Endothelial cell of umbilical vein (primary cell): ENCODE data around the gene RPL36A. TPM values are rescaled to one million over a fixed set of nuclear protein-coding genes. Genes with fewer than 3 reads are reported as not detected.

ENCODE experiments used
- BruUV-seq: library from RNA; stranded (reverse); fragments of 400-500 nt; replicated peaks from 2 replicates; lab custom pipeline; 2021; lab: Mats Ljungman, UMichigan
- CTCF ChIA-PET: fragments of 300-600, 350-600 bp; sonication (Branson Sonifier 250); formaldehyde crosslinking; loops from one replicate; lab custom pipeline; 2021; ENCODE audit warnings: antibody characterized with exemption, inconsistent platforms; lab: Charles Lee
- POLR2A ChIA-PET: fragments of 300-600, 350-600 bp; sonication (Branson Sonifier 250); formaldehyde crosslinking; loops from one replicate; lab custom pipeline; 2021; ENCODE audit warnings: antibody characterized with exemption, inconsistent platforms; lab: Charles Lee
- DNase-seq: peaks from one replicate; pipeline ENCODE4 v3.0.0-alpha.2; 2011; ENCODE audit warnings: low read depth, low spot score
- FAIRE-seq: peaks from 2 replicates; lab custom pipeline; 2011; peaks lifted over from hg19 to GRCh38; lab: Jason Lieb, UNC
- H2AFZ ChIP-seq: 2 replicates; pipeline ENCODE4 v1.6.0; 2012; ENCODE audit warnings: low read depth, low read length, control low read depth, inconsistent platforms
- H3K27ac ChIP-seq: 2 replicates; pipeline ENCODE4 v1.5.1; 2011; ENCODE audit warnings: low read depth, mild to moderate bottlenecking, control low read depth, low read length, moderate library complexity; ENCODE audit not compliant: insufficient read depth
- H3K27me3 ChIP-seq, 2 experiments: 2 replicates each; pipeline versions ENCODE4 v1.6.0 to v1.6.1; 2011; ENCODE audit warnings: low read length in 2 of 2, mixed read lengths in 1 of 2; ENCODE audit not compliant: control insufficient read depth in 2 of 2, insufficient read depth in 2 of 2
- H3K36me3 ChIP-seq, 2 experiments: 2 replicates in 1 of 2; 3 replicates in 1 of 2; pipeline ENCODE4 v1.5.1; 2011; ENCODE audit warnings: low read length in 2 of 2, mild to moderate bottlenecking in 1 of 2, moderate library complexity in 1 of 2; ENCODE audit not compliant: control insufficient read depth in 2 of 2, insufficient read depth in 2 of 2; ENCODE audit errors: extremely low read depth in 1 of 2
- H3K4me1 ChIP-seq: 3 replicates; pipeline ENCODE4 v1.5.1; 2011; ENCODE audit warnings: mild to moderate bottlenecking, low read length; ENCODE audit not compliant: control insufficient read depth, insufficient read depth; ENCODE audit errors: extremely low read depth
- H3K4me2 ChIP-seq: 2 replicates; pipeline ENCODE4 v1.6.1; 2011; ENCODE audit warnings: low read length, control low read depth, mixed read lengths; ENCODE audit not compliant: insufficient read depth
- H3K4me3 ChIP-seq, 3 experiments: fragments of 200-600 bp in 1 of 3; sonication (generic), shearing (Covaris generic) in 1 of 3; replicated peaks in 1 of 3; 2 replicates each; pipeline ENCODE4 v1.5.1; 2011 to 2016; ENCODE audit warnings: control low read depth in 3 of 3, low read length in 3 of 3, mild to moderate bottlenecking in 2 of 3, inconsistent platforms in 1 of 3, low read depth in 1 of 3, moderate library complexity in 1 of 3; ENCODE audit not compliant: insufficient read depth in 1 of 3
- H3K79me2 ChIP-seq: 2 replicates; pipeline ENCODE4 v1.6.0; 2012; ENCODE audit warnings: low read length, inconsistent platforms; ENCODE audit not compliant: control insufficient read depth, insufficient read depth
- H3K9ac ChIP-seq: replicated peaks from 2 replicates; pipeline ENCODE3; 2011; ENCODE audit warnings: low read length, control low read depth; ENCODE audit not compliant: insufficient read depth; ENCODE audit errors: extremely low read depth
- H3K9me1 ChIP-seq: replicated peaks from 3 replicates; pipeline ENCODE4 v1.6.0; 2011; ENCODE audit warnings: mild to moderate bottlenecking, low read length; ENCODE audit not compliant: control insufficient read depth, insufficient read depth; ENCODE audit errors: extremely low read depth
- H3K9me3 ChIP-seq: replicated peaks from 2 replicates; pipeline ENCODE4 v1.5.1; 2012; ENCODE audit warnings: low read length, inconsistent platforms; ENCODE audit not compliant: control insufficient read depth, insufficient read depth
- H4K20me1 ChIP-seq: replicated peaks from 2 replicates; pipeline ENCODE3; 2011; ENCODE audit warnings: mild to moderate bottlenecking, low read length; ENCODE audit not compliant: control insufficient read depth, insufficient read depth; ENCODE audit errors: extremely low read depth
- EZH2 ChIP-seq: IDR thresholded peaks from 2 replicates; pipeline ENCODE4 v1.6.1; 2012; ENCODE audit warnings: borderline replicate concordance, low read depth, mild to moderate bottlenecking, moderate library complexity, low read length, inconsistent platforms; ENCODE audit not compliant: severe bottlenecking
- FOS ChIP-seq: IDR thresholded peaks from 2 replicates; pipeline ENCODE4 v1.6.1; 2011; ENCODE audit warnings: mild to moderate bottlenecking, low read length, moderate library complexity, borderline replicate concordance; ENCODE audit not compliant: insufficient read depth
- GATA2 ChIP-seq: IDR thresholded peaks from 2 replicates; pipeline ENCODE4 v1.7.0; 2011; ENCODE audit warnings: low read depth, mild to moderate bottlenecking, moderate library complexity, mixed read lengths, low read length; ENCODE audit not compliant: insufficient read length, insufficient read depth
- JUN ChIP-seq: IDR thresholded peaks from 2 replicates; pipeline ENCODE4 v1.6.1; 2011; ENCODE audit warnings: borderline replicate concordance, low read depth; ENCODE audit not compliant: insufficient read length, insufficient read depth
- MYC ChIP-seq: IDR thresholded peaks from one replicate; pipeline ENCODE4 v1.6.1; 2011; ENCODE audit warnings: mild to moderate bottlenecking, low read depth, low read length
- POLR2A ChIP-seq: IDR thresholded peaks from 2 replicates; pipeline ENCODE4 v1.6.1; 2012; ENCODE audit warnings: low read depth, mild to moderate bottlenecking, control low read depth, low read length
- POLR2AphosphoS5 ChIP-seq: IDR thresholded peaks from 2 replicates; pipeline ENCODE4 v1.6.1; 2012; ENCODE audit warnings: low read depth, mild to moderate bottlenecking, control low read depth, low read length, moderate library complexity; ENCODE audit not compliant: insufficient read depth
- dilution Hi-C: fragments of 300-500 bp; cut with MboI; formaldehyde crosslinking; loops from one replicate; pipeline ENCODE4 v1.15.0; 2019; ENCODE audit warnings: low sequenced_read_pairs; ENCODE audit not compliant: extremely low pct_ligation_motif_present
- intact Hi-C: fragments of 100-400 bp; cut with micrococcal nuclease; formaldehyde crosslinking; loops from one replicate; pipeline ENCODE4 v1.10.0; 2022
- polyA plus RNA-seq, 4 experiments: library from polyadenylated mRNA; depleted of rRNA in 3 of 4; stranded (reverse) in 3 of 4; unstranded in 1 of 4; fragments of >200 nt; gene quantifications; 2 replicates each; pipeline versions ENCODE4 v1.2.1 to v1.2.3, GENCODE V29; 2011 to 2012; ENCODE audit warnings: missing spikeins in 1 of 4
- total RNA-seq: library from RNA; stranded (reverse); gene quantifications from 2 replicates; pipeline ENCODE4 v1.2.3, GENCODE V29; 2021
- TF ChIP-seq, protein P1 (sequence below), 2 donors: IDR thresholded peaks; 1 replicate in 1 of 2; 2 replicates in 1 of 2; pipeline ENCODE4 v1.5.1; 2011; ENCODE audit warnings: low read length in 2 of 2, mild to moderate bottlenecking in 2 of 2, moderate library complexity in 2 of 2, control low read depth in 1 of 2, inconsistent platforms in 1 of 2, low read depth in 1 of 2; ENCODE audit not compliant: insufficient read depth in 1 of 2; ENCODE audit errors: extremely low read depth in 1 of 2
- TF ChIP-seq, protein P2 (sequence below): IDR thresholded peaks from 2 replicates; pipeline ENCODE4 v1.6.1; 2011; ENCODE audit not compliant: insufficient read depth, insufficient read length

RPL36A gene
- total and polyA plus RNA-seq, 2 donors (not counting 3 experiments of a cell fraction or from before 2014, with no cell fraction given): 284 to 1,196 TPM

DNA sequence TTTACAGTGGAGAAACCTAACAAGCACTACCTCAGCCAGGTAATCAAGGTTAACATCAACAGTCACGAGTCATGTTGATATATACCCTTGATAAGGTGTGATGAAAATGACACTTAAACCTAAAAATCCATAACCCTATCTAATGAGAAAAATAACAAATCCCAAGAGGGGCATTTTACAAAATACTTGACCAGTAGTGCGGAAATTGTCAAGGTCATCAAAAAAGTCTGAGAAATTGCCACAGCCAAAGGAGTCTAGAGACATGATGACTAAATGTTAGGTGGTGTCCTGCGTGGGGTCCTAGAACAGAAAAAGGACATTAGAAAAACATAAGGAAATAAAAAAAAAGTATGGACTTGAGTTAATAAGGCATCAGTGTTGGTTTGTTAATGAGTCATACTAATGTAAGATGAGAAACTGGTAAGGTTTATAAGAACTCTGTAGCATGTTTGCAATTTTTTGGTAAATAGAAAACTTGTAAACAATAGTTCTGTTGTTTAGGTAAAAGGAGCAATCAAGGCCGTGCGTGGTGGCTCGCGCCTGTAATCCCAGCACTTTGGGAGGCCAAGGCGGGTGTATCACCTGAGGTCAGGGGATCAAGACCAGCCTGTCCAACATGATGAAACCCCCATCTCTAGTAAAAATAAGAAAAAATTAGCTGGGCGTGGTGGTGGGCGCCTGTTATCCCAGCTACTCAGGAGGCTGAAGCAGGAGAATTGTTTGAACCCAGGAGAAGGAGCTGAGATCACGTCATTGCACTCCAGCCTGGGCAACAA, 2.9 kb downstream of the RPL36A start:
- POLR2A ChIA-PET: no interaction called here
- no TSS peak for BruUV-seq
- dilution Hi-C loops: no loop called here

DNA sequence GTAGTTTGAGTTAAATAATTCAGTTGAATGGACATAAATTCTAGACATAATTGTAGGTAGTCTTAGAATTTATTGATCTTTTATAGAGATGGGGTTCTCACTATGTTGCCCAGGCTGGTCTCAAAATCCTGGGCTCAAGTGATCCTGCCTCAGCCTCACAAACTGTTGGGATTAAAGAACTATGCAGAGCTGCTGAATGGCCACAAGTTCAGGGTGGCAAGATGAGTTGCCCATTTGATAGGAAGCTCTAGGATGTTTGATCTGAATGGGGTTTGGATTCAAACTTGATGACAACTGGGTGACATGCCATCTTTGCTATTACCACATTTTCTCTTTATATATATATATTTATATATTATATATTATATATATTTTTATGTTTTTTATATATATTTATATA, 3.6 kb downstream of the RPL36A start:
- Histone ChIP-seq H3K4me2 (no peak overlapping the region), H3K9me3 (no peaks in the 10 kb centered on the region), H2AFZ (no peak overlapping the region), H3K9me1 (no peaks in the 10 kb centered on the region), H3K27me3 (no peaks in the 10 kb centered on the region), H3K4me1 (peaks cover 19% of the 10 kb centered on the region), H4K20me1 (no peaks in the 10 kb centered on the region), H3K9ac (no peak overlapping the region), H3K79me2 (peaks cover 29% of the 10 kb centered on the region), H3K36me3 (no peaks in the 10 kb centered on the region), H3K27ac (no peak overlapping the region), H3K4me3 (no peak overlapping the region)
- POLR2A ChIA-PET: no interaction called here
- no peak for DNase-seq
- BruUV-seq: no TSS peak
- FAIRE-seq: no peak
- CTCF ChIA-PET: no interaction called here
- TF ChIP-seq POLR2A: no peak
- TF ChIP-seq FOS: no peak
- TF ChIP-seq, protein P1, sequence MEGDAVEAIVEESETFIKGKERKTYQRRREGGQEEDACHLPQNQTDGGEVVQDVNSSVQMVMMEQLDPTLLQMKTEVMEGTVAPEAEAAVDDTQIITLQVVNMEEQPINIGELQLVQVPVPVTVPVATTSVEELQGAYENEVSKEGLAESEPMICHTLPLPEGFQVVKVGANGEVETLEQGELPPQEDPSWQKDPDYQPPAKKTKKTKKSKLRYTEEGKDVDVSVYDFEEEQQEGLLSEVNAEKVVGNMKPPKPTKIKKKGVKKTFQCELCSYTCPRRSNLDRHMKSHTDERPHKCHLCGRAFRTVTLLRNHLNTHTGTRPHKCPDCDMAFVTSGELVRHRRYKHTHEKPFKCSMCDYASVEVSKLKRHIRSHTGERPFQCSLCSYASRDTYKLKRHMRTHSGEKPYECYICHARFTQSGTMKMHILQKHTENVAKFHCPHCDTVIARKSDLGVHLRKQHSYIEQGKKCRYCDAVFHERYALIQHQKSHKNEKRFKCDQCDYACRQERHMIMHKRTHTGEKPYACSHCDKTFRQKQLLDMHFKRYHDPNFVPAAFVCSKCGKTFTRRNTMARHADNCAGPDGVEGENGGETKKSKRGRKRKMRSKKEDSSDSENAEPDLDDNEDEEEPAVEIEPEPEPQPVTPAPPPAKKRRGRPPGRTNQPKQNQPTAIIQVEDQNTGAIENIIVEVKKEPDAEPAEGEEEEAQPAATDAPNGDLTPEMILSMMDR (IDR thresholded peaks at IDR 0.05; ENCODE audit: extremely low read depth in 1 of 2, insufficient read depth in 1 of 2, low read depth in 1 of 2, low read length in 2 of 2): no peak
- TF ChIP-seq MYC: no peak
- TF ChIP-seq POLR2AphosphoS5: no peak
- TF ChIP-seq JUN: no peak
- TF ChIP-seq, protein P2, sequence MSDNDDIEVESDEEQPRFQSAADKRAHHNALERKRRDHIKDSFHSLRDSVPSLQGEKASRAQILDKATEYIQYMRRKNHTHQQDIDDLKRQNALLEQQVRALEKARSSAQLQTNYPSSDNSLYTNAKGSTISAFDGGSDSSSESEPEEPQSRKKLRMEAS: no peak
- TF ChIP-seq GATA2: no peak
- TF ChIP-seq EZH2: no peak
- dilution Hi-C loops (no loop called here), intact Hi-C loops (loop anchor here (5.0 kb wide), 1 partner anchor 752 kb away; the partner anchor contains the start of gene SRPX2)

More for the DNA sequence above, 2.9 kb downstream of the RPL36A start:
- Histone ChIP-seq H3K9me3 (no peaks in the 10 kb centered on the region), H3K4me3 (no peak overlapping the region), H2AFZ (no peak overlapping the region), H3K27ac (no peak overlapping the region), H3K27me3 (no peaks in the 10 kb centered on the region), H3K9me1 (no peaks in the 10 kb centered on the region), H3K9ac (no peak overlapping the region), H3K36me3 (no peaks in the 10 kb centered on the region), H4K20me1 (no peaks in the 10 kb centered on the region), H3K4me2 (peak overlapping the region; percentile 96), H3K4me1 (peaks cover 19% of the 10 kb centered on the region), H3K79me2 (peaks cover 29% of the 10 kb centered on the region)
- CTCF ChIA-PET: no interaction called here
- no peak for DNase-seq
- no peak for FAIRE-seq
- intact Hi-C loops: loop anchor here (5.0 kb wide), 1 partner anchor 751 kb away; the partner anchor contains the start of gene SRPX2
- TF ChIP-seq POLR2A (peak; percentile 35), POLR2AphosphoS5 (no peak)
